K562 (cell line): Measurements from ENCODE around the gene KCNK10. TPM values are rescaled to one million over a fixed set of nuclear protein-coding genes. Genes with fewer than 3 reads are reported as not detected.
"Not testable (repeated sequence)": the region's sequence is repeated elsewhere in the genome, so short reads cannot be mapped to it uniquely, and the experiment has no call there.

ENCODE experiments used
- ATAC-seq: fragments of 200-7000 bp; cut with Tn5 transposase; 3 replicates; pipeline ENCODE4 v1.9.1; 2020; ENCODE audit warnings: moderate library complexity
- BruUV-seq: library from RNA; stranded (reverse); fragments of 400-500 nt; replicated peaks from 2 replicates; lab custom pipeline; 2021; lab: Mats Ljungman, UMichigan
- CTCF ChIA-PET: fragments of 300-600 bp; formaldehyde crosslinking; extraction: SDS; loops from one replicate; lab custom pipeline; 2021; ENCODE audit warnings: low intra/inter-chr PET ratio; lab: Yijun Ruan, JAX
- POLR2A ChIA-PET: fragments of 300-600, 350-650 bp; sonication (Branson Sonifier 250); formaldehyde crosslinking; extraction: SDS; loops from one replicate; lab custom pipeline; 2021; ENCODE audit warnings: antibody characterized with exemption, inconsistent platforms; lab: Yijun Ruan, JAX
- DNase-seq, 4 experiments: peaks; one replicate each; pipeline versions ENCODE4 v3.0.0 to v3.0.0-alpha.2; 2011 to 2018; ENCODE audit warnings: low spot score in 3 of 4, mixed read lengths in 3 of 4; ENCODE audit errors: extremely low read depth in 1 of 4
- FAIRE-seq: peaks from 2 replicates; lab custom pipeline; 2011; peaks lifted over from hg19 to GRCh38; lab: Jason Lieb, UNC
- H2AFZ ChIP-seq: 2 replicates; pipeline ENCODE4 v1.6.0; 2011; ENCODE audit warnings: low read depth, low read length, control low read depth, inconsistent platforms
- H3K27ac ChIP-seq: fragments of 200-600 bp; 3 replicates; pipeline ENCODE4 v1.8.0; 2011; ENCODE audit warnings: low read depth, mild to moderate bottlenecking, control low read depth, inconsistent platforms, low read length, moderate library complexity, mixed read lengths; ENCODE audit errors: extremely low read depth
- H3K27me3 ChIP-seq, 2 experiments: fragments of 300-600 bp in 1 of 2; 2 replicates in 1 of 2; 3 replicates in 1 of 2; pipeline versions ENCODE4 v1.6.0 to v1.8.0; 2011; ENCODE audit warnings: inconsistent platforms in 2 of 2, low read length in 2 of 2, mild to moderate bottlenecking in 1 of 2, mixed read lengths in 1 of 2, moderate library complexity in 1 of 2; ENCODE audit not compliant: control insufficient read depth in 2 of 2, insufficient read depth in 2 of 2
- H3K36me3 ChIP-seq: fragments of 300-600 bp; 3 replicates; pipeline ENCODE4 v1.8.0; 2011; ENCODE audit warnings: mild to moderate bottlenecking, low read length, inconsistent platforms; ENCODE audit not compliant: control insufficient read depth, insufficient read depth
- H3K4me1 ChIP-seq, 2 experiments: fragments of 200-600 bp in 1 of 2; replicated peaks in 1 of 2; 2 replicates in 1 of 2; 3 replicates in 1 of 2; pipeline versions ENCODE4 v1.5.1 to v1.8.0; 2011; ENCODE audit warnings: inconsistent platforms in 2 of 2, low read length in 2 of 2, mild to moderate bottlenecking in 1 of 2, mixed read lengths in 1 of 2, moderate library complexity in 1 of 2; ENCODE audit not compliant: control insufficient read depth in 2 of 2, insufficient read depth in 2 of 2
- H3K4me2 ChIP-seq: 2 replicates; pipeline ENCODE4 v1.6.1; 2011; ENCODE audit warnings: low read length, control low read depth, inconsistent platforms, mixed read lengths; ENCODE audit not compliant: insufficient read depth
- H3K4me3 ChIP-seq: fragments of 200-600 bp; sonication (generic), shearing (Covaris generic); 2 replicates; pipeline ENCODE4 v1.5.1; 2016; ENCODE audit warnings: control low read depth, inconsistent platforms
- H3K79me2 ChIP-seq: fragments of 200-600 bp; 3 replicates; pipeline ENCODE4 v1.8.0; 2011; ENCODE audit warnings: low read length, inconsistent platforms; ENCODE audit not compliant: control insufficient read depth, insufficient read depth
- H3K9ac ChIP-seq, 2 experiments: 2 replicates each; pipeline versions ENCODE4 v1.6.0 to v1.6.1; 2011; ENCODE audit warnings: low read depth in 2 of 2, low read length in 2 of 2, control low read depth in 1 of 2, inconsistent platforms in 1 of 2, mild to moderate bottlenecking in 1 of 2, mixed read lengths in 1 of 2; ENCODE audit not compliant: insufficient read depth in 1 of 2
- H3K9me1 ChIP-seq: one replicate; pipeline ENCODE4 v1.6.0; 2011; ENCODE audit warnings: inconsistent platforms, mild to moderate bottlenecking, low read length, moderate library complexity; ENCODE audit not compliant: control insufficient read depth, insufficient read depth
- H3K9me3 ChIP-seq: replicated peaks from 2 replicates; pipeline ENCODE4 v1.5.1; 2011; ENCODE audit warnings: low read depth, low read length, inconsistent platforms; ENCODE audit not compliant: control insufficient read depth, insufficient read depth
- H4K20me1 ChIP-seq: replicated peaks from 2 replicates; pipeline ENCODE4 v1.6.1; 2011; ENCODE audit warnings: low read length, inconsistent platforms, mixed read lengths; ENCODE audit not compliant: control insufficient read depth, insufficient read depth
- HDAC2 ChIP-seq: fragments of 450-650 bp; IDR thresholded peaks from 2 replicates; pipeline ENCODE4 v1.6.1; 2016; ENCODE audit warnings: mild to moderate bottlenecking
- HMG20A ChIP-seq: fragments of 450-650 bp; formaldehyde crosslinking; conservative IDR thresholded peaks from 2 replicates; pipeline ENCODE4 v1.4.0; 2020; ENCODE audit warnings: mild to moderate bottlenecking, mixed read lengths
- RUNX1 ChIP-seq: sonication (generic); IDR thresholded peaks from 2 replicates; pipeline ENCODE4 v1.6.1; 2016; ENCODE audit warnings: antibody characterized with exemption, low read depth
- WGBS: fragments of 100-300 bp; shearing (Covaris generic); methylation state at CpG from one replicate; pipeline ENCODE4 v1.1.6; 2016; ENCODE audit warnings: low coverage, mixed read lengths; ENCODE audit not compliant: insufficient coverage; ENCODE audit errors: missing lambda C conversion rate; 5-methylcytosine and 5-hydroxymethylcytosine counted together
- in situ Hi-C: fragments of 300-500 bp; cut with MboI; formaldehyde crosslinking; loops from 4 replicates; pipeline ENCODE4 v1.15.0; 2018; ENCODE audit warnings: inconsistent platforms, mixed read lengths
- intact Hi-C: fragments of 100-400 bp; cut with micrococcal nuclease; formaldehyde crosslinking; loops from 2 replicates; pipeline ENCODE4 v1.14.2; 2022
- polyA plus RNA-seq, 8 experiments: library from polyadenylated mRNA; depleted of rRNA in 4 of 8; stranded (reverse) in 5 of 8; unstranded in 3 of 8; fragments of >200 nt; fragmentation: Nextera tagmentation in 2 of 8; fragmentation: Illumina TruSeq in 1 of 8; extraction: Ambion mirVana in 2 of 8; extraction: Trizol in 1 of 8; gene quantifications; 2 replicates each; pipeline versions ENCODE4 v1.2.1 to v1.2.3, GENCODE V29; 2011 to 2014; ENCODE audit warnings: inconsistent platforms in 1 of 8, missing spikeins in 1 of 8
- total RNA-seq, 7 experiments: library from RNA; depleted of rRNA in 6 of 7; stranded (reverse); fragments of >200 nt in 6 of 7; fragmentation: Illumina TruSeq in 2 of 7; extraction: Trizol in 2 of 7; gene quantifications; 2 replicates each; pipeline versions ENCODE4 v1.2.1 to v1.2.3, GENCODE V29; 2011 to 2021; ENCODE audit warnings: low replicate concordance in 1 of 7
- TF ChIP-seq, protein P1 (sequence below): fragments of 450-650 bp; formaldehyde crosslinking; IDR thresholded peaks from 2 replicates; pipeline ENCODE4 v1.4.0; 2020; ENCODE audit warnings: mild to moderate bottlenecking, moderate library complexity
- TF ChIP-seq, protein P2 (sequence below): sonication (generic); formaldehyde crosslinking; IDR thresholded peaks from 2 replicates; pipeline ENCODE4 v1.8.0; 2022; ENCODE audit warnings: missing genetic modification reagents, mild to moderate bottlenecking, moderate library complexity, borderline replicate concordance
- TF ChIP-seq, protein P3 (sequence below), 2 experiments: fragments of 450-650 bp; conservative IDR thresholded peaks; 2 replicates each; pipeline ENCODE4 v1.6.1; 2017; ENCODE audit warnings: mild to moderate bottlenecking in 2 of 2, moderate library complexity in 2 of 2
- TF ChIP-seq, protein P4 (sequence below): fragments of 450-650 bp; formaldehyde crosslinking; IDR thresholded peaks from 2 replicates; pipeline ENCODE4 v1.4.0; 2020; ENCODE audit warnings: mild to moderate bottlenecking

KCNK10 gene
- total and polyA plus RNA-seq, 9 of the 15 experiments (the other 6 are each of a cell fraction or from before 2014, with no cell fraction given), result not detected

- TF ChIP-seq HMG20A (CRISPR knock-in tag) (no peak), RUNX1 (no peak)
Measured at GRCh38 chr14:88264116-88264515, 59.0 kb downstream of the KCNK10 start (continued).

DNA sequence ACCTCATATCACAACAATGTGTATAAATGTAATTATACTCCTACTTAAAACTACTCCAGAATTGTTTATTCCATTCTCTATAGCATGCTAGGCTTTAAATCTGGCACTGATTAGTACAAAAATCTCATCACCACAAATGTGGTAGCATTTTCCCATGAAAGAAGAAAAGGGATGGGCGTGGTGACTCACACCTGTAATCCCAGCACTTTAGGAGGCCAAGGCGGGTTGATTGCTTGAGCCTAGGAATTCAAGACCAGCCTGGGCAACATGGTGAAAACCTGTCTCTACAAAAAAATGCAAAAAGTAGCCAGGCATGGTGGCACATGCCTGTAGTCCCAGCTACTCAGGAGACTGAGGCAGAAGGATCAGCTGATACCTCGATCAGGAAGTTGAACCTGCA lies 61.8 kb downstream of the KCNK10 start:
- BruUV-seq, H3K27ac ChIP-seq, H3K4me1 ChIP-seq, H3K27me3 ChIP-seq, H2AFZ ChIP-seq, H4K20me1 ChIP-seq, H3K9ac ChIP-seq, H3K36me3 ChIP-seq, CTCF ChIA-PET, H3K4me2 ChIP-seq, H3K9me1 ChIP-seq, H3K9me3 ChIP-seq, POLR2A ChIA-PET, H3K79me2 ChIP-seq, intact Hi-C loops, H3K4me3 ChIP-seq, in situ Hi-C loops, ATAC-seq, DNase-seq, FAIRE-seq: not testable (repeated sequence)
- WGBS, result 0% methylated on average over 2 of the region's 3 CpGs

DNA sequence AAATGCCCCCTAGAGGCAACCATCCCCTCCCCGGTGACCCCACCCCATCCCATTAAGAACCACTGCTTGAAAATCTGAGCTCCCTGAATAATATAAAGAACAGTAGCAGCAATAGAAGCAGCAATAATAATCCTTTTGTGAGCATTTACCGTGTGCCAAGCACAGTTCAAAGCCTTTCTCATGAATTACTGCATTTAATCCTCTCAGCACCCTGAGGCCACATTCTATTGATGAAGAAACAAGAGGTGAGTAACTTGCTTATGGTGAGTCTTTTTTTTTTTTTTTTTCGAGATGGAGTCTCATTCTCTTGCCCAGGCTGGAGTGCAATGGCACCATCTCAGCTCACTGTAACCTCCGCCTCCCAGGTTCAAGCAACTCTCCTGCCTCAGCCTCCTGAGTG lies 65.0 kb downstream of the KCNK10 start:
- H3K79me2 ChIP-seq, result no peaks in the 10 kb centered on the region
- no peak overlapping the region for H2AFZ ChIP-seq
- H3K4me1 ChIP-seq, result no peaks in the 10 kb centered on the region; a peak in 1 of 5 replicates
- BruUV-seq, result no TSS peak
- no peaks in the 10 kb centered on the region for H3K36me3 ChIP-seq
- no peak overlapping the region for H3K4me2 ChIP-seq
- TF ChIP-seq, protein P1, sequence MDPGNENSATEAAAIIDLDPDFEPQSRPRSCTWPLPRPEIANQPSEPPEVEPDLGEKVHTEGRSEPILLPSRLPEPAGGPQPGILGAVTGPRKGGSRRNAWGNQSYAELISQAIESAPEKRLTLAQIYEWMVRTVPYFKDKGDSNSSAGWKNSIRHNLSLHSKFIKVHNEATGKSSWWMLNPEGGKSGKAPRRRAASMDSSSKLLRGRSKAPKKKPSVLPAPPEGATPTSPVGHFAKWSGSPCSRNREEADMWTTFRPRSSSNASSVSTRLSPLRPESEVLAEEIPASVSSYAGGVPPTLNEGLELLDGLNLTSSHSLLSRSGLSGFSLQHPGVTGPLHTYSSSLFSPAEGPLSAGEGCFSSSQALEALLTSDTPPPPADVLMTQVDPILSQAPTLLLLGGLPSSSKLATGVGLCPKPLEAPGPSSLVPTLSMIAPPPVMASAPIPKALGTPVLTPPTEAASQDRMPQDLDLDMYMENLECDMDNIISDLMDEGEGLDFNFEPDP (CRISPR knock-in tag), result no peak
- TF ChIP-seq, protein P2, sequence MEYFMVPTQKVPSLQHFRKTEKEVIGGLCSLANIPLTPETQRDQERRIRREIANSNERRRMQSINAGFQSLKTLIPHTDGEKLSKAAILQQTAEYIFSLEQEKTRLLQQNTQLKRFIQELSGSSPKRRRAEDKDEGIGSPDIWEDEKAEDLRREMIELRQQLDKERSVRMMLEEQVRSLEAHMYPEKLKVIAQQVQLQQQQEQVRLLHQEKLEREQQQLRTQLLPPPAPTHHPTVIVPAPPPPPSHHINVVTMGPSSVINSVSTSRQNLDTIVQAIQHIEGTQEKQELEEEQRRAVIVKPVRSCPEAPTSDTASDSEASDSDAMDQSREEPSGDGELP (CRISPR knock-in tag), result no peak
- TF ChIP-seq, protein P3, sequence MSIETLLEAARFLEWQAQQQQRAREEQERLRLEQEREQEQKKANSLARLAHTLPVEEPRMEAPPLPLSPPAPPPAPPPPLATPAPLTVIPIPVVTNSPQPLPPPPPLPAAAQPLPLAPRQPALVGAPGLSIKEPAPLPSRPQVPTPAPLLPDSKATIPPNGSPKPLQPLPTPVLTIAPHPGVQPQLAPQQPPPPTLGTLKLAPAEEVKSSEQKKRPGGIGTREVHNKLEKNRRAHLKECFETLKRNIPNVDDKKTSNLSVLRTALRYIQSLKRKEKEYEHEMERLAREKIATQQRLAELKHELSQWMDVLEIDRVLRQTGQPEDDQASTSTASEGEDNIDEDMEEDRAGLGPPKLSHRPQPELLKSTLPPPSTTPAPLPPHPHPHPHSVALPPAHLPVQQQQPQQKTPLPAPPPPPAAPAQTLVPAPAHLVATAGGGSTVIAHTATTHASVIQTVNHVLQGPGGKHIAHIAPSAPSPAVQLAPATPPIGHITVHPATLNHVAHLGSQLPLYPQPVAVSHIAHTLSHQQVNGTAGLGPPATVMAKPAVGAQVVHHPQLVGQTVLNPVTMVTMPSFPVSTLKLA (conservative IDR thresholded peaks at IDR 0.05), result no peak
- TF ChIP-seq HDAC2, result no peak
- TF ChIP-seq, protein P4, sequence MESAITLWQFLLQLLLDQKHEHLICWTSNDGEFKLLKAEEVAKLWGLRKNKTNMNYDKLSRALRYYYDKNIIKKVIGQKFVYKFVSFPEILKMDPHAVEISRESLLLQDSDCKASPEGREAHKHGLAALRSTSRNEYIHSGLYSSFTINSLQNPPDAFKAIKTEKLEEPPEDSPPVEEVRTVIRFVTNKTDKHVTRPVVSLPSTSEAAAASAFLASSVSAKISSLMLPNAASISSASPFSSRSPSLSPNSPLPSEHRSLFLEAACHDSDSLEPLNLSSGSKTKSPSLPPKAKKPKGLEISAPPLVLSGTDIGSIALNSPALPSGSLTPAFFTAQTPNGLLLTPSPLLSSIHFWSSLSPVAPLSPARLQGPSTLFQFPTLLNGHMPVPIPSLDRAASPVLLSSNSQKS (CRISPR knock-in tag), result no peak
- H3K4me3 ChIP-seq, result no peak overlapping the region
- H3K9me1 ChIP-seq, result no peaks in the 10 kb centered on the region
- no peaks in the 10 kb centered on the region for H4K20me1 ChIP-seq
- no peak overlapping the region for H3K9ac ChIP-seq
- CTCF ChIA-PET, result no interaction called here
- POLR2A ChIA-PET, result no interaction called here
- ATAC-seq (no peak), DNase-seq (no peak), FAIRE-seq (no peak)
- no peaks in the 10 kb centered on the region for H3K9me3 ChIP-seq
- 0% methylated on average over 1 of the region's 4 CpGs for WGBS
- in situ Hi-C loops, result no loop called here
- intact Hi-C loops, result no loop called here
- H3K27ac ChIP-seq, result no peak overlapping the region
- no peaks in the 10 kb centered on the region; a peak in 2 of 5 replicates for H3K27me3 ChIP-seq
